ENCODE measurements around the gene CLCA1.
"Not testable (repeated sequence)": the region's sequence is repeated elsewhere in the genome, so short reads cannot be mapped to it uniquely, and the experiment has no call there.

Gene CLCA1

DNA sequence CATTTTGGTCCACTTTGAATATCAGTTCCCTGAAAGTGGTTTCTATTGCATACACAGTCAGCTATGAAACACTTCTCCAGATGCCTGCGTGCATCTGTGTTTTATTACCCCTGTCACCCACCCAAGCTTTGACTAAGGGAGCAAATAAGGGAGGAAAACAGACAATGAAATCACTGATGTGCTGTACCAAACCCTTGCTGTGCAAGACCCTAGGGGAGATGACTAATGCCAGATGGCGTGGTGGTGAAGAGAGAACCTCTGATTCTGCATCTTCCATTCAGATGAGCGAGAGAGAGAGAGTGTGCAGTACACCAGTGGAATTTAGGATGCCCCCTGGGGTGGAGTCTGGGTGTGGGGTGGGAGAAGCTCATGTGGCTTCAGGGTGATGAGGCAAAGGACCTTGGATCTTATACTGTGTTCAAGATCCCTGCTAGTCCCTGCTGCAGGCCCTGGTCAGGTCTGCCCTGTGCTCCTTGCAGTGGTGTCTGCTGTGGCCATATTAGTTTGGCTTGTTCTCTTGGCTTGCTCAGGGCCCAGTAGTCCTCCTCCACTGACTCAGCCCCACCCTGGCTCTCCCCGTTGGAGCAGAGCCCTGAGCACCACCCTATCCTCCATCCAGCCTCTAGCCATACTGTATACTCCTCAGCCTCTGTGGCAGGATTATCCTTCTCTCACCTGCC lies 18.5 kb downstream of the CLCA1 start:
- no peaks in the 10 kb centered on the region for H3K9me3 ChIP-seq (replicated peaks; ENCODE audit: low read length)
- no peaks in the 10 kb centered on the region for H3K36me3 ChIP-seq (ENCODE audit: insufficient read depth, low read length)
- peak overlapping the region; percentile 1 for H3K4me2 ChIP-seq (ENCODE audit: low read length)
- no peak overlapping the region for H3K9ac ChIP-seq (ENCODE audit: low read depth, low read length)
- H3K4me1 ChIP-seq (ENCODE audit: control insufficient read depth, insufficient read depth, low read length), result peaks cover 11% of the 10 kb centered on the region
- H3K4me3 ChIP-seq (ENCODE audit: low read length), result no peak overlapping the region
- H3K27me3 ChIP-seq (ENCODE audit: control insufficient read depth, insufficient read depth, low read length), result no peaks in the 10 kb centered on the region

DNA sequence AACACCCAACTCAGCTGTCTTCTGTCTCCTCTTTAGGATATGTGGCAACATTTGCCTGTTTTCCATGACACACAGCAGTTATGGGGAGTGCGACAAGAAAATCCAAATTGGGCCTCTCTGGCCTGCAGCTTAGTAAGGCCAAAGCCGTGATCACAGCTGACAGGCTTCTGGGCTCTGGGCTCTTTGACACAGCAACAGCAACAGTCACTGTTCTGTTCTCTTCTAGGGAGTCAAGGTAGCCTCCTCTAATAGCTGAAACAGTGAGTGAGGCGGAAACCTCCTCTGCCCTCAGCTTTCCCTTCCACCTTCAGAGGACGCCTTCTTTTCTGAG lies 19.0 kb downstream of the CLCA1 start:
- no peaks in the 10 kb centered on the region for H3K27me3 ChIP-seq (ENCODE audit: control insufficient read depth, insufficient read depth, low read length)

GRCh38 chr1:86489242-86489878 lies 20.6 kb downstream of the CLCA1 start:
- H3K4me1 ChIP-seq (ENCODE audit: control insufficient read depth, insufficient read depth, low read length), result peaks cover 11% of the 10 kb centered on the region
- no peaks in the 10 kb centered on the region for H3K9me3 ChIP-seq (replicated peaks; ENCODE audit: low read length)
- H3K27me3 ChIP-seq (ENCODE audit: control insufficient read depth, insufficient read depth, low read length), result peaks cover 6% of the 10 kb centered on the region
- H3K9ac ChIP-seq (ENCODE audit: low read depth, low read length), result no peak overlapping the region
- H3K36me3 ChIP-seq (ENCODE audit: insufficient read depth, low read length), result no peaks in the 10 kb centered on the region
- H3K4me2 ChIP-seq (ENCODE audit: low read length), result no peak overlapping the region
- H3K4me3 ChIP-seq (ENCODE audit: low read length), result no peak overlapping the region

More for the DNA sequence above, 19.0 kb downstream of the CLCA1 start:
- H3K9me3 ChIP-seq (replicated peaks; ENCODE audit: low read length), result no peaks in the 10 kb centered on the region
- no peak overlapping the region for H3K9ac ChIP-seq (ENCODE audit: low read depth, low read length)
- no peak overlapping the region for H3K4me3 ChIP-seq (ENCODE audit: low read length)
- no peaks in the 10 kb centered on the region for H3K36me3 ChIP-seq (ENCODE audit: insufficient read depth, low read length)
- H3K4me2 ChIP-seq (ENCODE audit: low read length), result no peak overlapping the region
- peaks cover 11% of the 10 kb centered on the region for H3K4me1 ChIP-seq (ENCODE audit: control insufficient read depth, insufficient read depth, low read length)

GRCh38 chr1:86491171-86491950 lies 22.6 kb downstream of the CLCA1 start:
- Histone ChIP-seq H3K9me3 (replicated peaks; ENCODE audit: low read length) (no peaks in the 10 kb centered on the region), H3K27me3 (ENCODE audit: control insufficient read depth, insufficient read depth, low read length) (peaks cover 6% of the 10 kb centered on the region), H3K9ac (ENCODE audit: low read depth, low read length) (no peak overlapping the region), H3K4me3 (ENCODE audit: low read length) (no peak overlapping the region), H3K4me2 (ENCODE audit: low read length) (no peak overlapping the region), H3K36me3 (ENCODE audit: insufficient read depth, low read length) (no peaks in the 10 kb centered on the region), H3K4me1 (ENCODE audit: control insufficient read depth, insufficient read depth, low read length) (peaks cover 11% of the 10 kb centered on the region)

DNA sequence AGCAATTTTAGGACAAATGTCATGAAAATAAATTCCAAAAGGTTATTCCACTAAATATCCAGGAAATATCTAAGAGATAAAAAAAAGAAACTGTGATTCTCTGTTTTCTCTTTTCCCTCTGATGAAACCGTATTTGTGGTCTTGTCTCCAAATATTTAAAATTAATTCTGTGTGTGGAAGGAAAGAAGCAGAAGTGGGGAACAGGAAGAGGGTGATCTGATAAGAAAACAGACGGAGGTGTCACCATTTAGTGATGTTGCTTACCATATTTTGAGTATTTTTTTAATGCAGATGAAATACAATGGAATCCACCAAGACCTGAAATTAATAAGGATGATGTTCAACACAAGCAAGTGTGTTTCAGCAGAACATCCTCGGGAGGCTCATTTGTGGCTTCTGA lies 29.6 kb downstream of the CLCA1 start:
- Histone ChIP-seq H3K4me3 (ENCODE audit: low read length) (no peak overlapping the region), H3K4me2 (ENCODE audit: low read length) (no peak overlapping the region), H3K4me1 (ENCODE audit: control insufficient read depth, insufficient read depth, low read length) (peaks cover 4% of the 10 kb centered on the region), H3K9me3 (replicated peaks; ENCODE audit: low read length) (no peaks in the 10 kb centered on the region), H3K27me3 (ENCODE audit: control insufficient read depth, insufficient read depth, low read length) (peaks cover 6% of the 10 kb centered on the region), H3K36me3 (ENCODE audit: insufficient read depth, low read length) (no peaks in the 10 kb centered on the region), H3K9ac (ENCODE audit: low read depth, low read length) (no peak overlapping the region)

DNA sequence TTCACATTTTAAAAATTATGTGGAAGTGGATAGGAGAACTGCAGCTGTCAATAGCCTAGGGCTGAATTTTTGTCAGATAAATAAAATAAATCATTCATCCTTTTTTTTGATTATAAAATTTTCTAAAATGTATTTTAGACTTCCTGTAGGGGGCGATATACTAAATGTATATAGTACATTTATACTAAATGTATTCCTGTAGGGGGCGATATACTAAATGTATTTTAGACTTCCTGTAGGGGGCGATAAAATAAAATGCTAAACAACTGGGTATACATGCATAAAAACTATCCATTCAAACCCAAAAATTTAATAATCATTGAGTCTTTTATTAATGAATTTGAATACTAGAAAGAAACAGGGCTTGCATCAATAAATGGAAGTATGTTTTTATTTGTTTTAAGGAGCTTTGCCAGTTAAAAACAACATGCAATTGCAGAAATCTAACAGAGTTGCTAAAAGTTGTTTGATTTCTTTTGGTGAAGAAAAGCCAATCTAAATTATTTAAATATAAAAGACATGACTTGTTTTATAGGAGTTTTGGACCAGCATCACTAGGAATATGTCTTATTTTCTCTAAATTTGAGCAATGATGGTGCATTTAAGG lies 31.4 kb downstream of the CLCA1 start:
- Histone ChIP-seq H3K9me3 (replicated peaks; ENCODE audit: low read length) (no peaks in the 10 kb centered on the region), H3K36me3 (ENCODE audit: insufficient read depth, low read length) (no peaks in the 10 kb centered on the region), H3K4me1 (ENCODE audit: control insufficient read depth, insufficient read depth, low read length) (peaks cover 4% of the 10 kb centered on the region), H3K4me3 (ENCODE audit: low read length) (no peak overlapping the region), H3K4me2 (ENCODE audit: low read length) (no peak overlapping the region), H3K27me3 (ENCODE audit: control insufficient read depth, insufficient read depth, low read length) (peaks cover 4% of the 10 kb centered on the region), H3K9ac (ENCODE audit: low read depth, low read length) (no peak overlapping the region)

DNA sequence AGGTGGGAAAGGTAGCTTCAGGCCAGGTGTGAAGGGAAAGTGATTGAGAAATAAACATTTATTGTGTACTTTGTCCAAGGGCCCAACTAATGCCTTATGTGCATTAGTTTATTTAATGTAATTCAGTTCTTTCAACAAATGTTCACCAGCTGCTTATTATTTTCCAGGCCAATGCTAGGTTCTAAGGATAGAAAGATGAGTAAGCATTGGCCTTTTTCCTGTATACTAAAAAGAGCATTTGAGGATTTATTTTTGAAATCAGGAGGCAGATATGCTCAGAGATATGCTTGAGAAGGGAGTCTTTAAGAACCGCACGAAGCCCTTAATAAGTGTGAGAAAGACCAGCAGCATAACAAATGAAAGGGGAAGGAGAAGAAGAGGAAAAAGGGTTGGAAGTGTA lies 32.0 kb downstream of the CLCA1 start:
- H3K36me3 ChIP-seq (ENCODE audit: insufficient read depth, low read length), result no peaks in the 10 kb centered on the region
- H3K9ac ChIP-seq (ENCODE audit: low read depth, low read length), result no peak overlapping the region

GRCh38 chr1:86502125-86502646 lies 33.5 kb downstream of the CLCA1 start:
- not testable (repeated sequence) for H3K27me3 ChIP-seq (ENCODE audit: control insufficient read depth, insufficient read depth, low read length); H3K4me3 ChIP-seq (ENCODE audit: low read length); H3K9me3 ChIP-seq (replicated peaks; ENCODE audit: low read length); H3K9ac ChIP-seq (ENCODE audit: low read depth, low read length); H3K4me1 ChIP-seq (ENCODE audit: control insufficient read depth, insufficient read depth, low read length); H3K36me3 ChIP-seq (ENCODE audit: insufficient read depth, low read length)
- H3K4me2 ChIP-seq (ENCODE audit: low read length), result peak overlapping the region; percentile 58

More for the DNA sequence above, 32.0 kb downstream of the CLCA1 start:
- Histone ChIP-seq H3K4me3 (ENCODE audit: low read length) (no peak overlapping the region), H3K4me2 (ENCODE audit: low read length) (no peak overlapping the region), H3K4me1 (ENCODE audit: control insufficient read depth, insufficient read depth, low read length) (peaks cover 4% of the 10 kb centered on the region), H3K27me3 (ENCODE audit: control insufficient read depth, insufficient read depth, low read length) (peaks cover 7% of the 10 kb centered on the region), H3K9me3 (replicated peaks; ENCODE audit: low read length) (no peaks in the 10 kb centered on the region)

DNA sequence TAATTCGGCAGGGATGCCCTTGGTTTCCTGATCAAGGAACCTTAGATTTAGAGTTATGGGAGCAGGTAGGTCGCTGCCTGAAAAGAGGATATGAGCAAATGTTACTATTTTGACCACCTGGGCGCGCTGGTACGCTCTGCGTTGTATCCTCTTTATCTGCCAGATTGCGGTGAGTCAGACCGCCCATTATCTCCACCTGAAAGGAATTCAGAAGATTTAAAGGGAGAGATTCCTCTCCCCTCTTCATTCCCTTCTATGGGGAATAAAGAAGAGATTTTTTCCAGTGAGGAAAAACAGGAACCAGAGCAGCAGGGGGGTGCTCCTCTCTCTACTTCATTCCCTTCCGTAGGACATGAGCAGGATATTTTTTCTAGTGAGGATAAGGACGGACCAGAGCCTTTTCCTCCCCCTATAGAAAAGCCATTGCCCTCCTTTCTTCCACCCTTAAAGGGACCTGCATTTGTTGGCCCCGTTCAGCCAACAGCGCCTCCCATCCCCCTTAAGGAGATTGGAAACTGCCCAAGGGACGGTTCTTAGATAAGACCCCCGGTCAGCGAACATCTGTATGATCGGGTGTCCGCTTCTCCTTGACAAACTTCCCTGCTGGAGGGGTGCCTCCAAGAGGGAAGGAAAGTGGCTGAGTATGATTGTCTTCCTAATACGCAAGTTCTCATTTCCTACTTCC lies 34.1 kb downstream of the CLCA1 start:
- Histone ChIP-seq H3K4me1 (ENCODE audit: control insufficient read depth, insufficient read depth, low read length) (peaks cover 4% of the 10 kb centered on the region), H3K36me3 (ENCODE audit: insufficient read depth, low read length) (no peaks in the 10 kb centered on the region), H3K9ac (ENCODE audit: low read depth, low read length) (no peak overlapping the region), H3K27me3 (ENCODE audit: control insufficient read depth, insufficient read depth, low read length) (peaks cover 7% of the 10 kb centered on the region), H3K9me3 (replicated peaks; ENCODE audit: low read length) (no peaks in the 10 kb centered on the region), H3K4me2 (ENCODE audit: low read length) (peak overlapping the region; percentile 58), H3K4me3 (ENCODE audit: low read length) (no peak overlapping the region)

DNA sequence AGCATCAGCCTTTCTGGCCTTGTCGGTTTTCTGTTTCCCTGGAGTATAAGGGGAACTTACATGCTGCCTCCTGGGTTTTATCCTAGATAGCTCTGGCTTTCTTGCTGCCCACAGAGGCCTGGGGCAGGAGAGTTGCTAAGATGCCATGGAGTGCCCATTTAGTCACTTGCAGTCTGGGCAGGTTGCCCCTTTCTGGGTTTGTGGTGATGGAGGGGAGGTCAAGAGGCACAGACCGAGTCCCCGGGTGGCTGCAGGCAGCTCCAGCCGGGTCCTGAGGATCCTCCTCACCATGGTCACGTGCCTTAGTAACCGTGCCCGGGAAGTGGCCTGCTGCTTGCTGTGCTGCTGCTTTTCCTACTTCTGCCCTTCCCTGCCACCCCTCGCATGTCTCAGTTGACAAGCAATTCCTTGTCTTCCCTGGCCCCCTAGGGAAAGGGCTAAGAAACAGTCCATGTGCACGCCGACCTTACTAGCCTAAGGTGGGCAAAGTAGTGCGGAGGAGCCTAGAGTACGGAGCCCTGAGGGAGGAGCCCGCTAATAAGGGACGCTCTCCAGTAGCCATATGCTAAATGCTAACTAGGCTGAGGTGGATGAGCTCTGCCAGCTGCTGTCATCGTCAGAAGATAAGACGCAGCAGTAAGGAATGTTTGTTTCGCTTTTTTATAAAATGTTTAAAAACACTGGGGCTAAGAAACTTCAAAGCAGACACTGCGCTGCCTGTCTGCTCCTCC lies 34.8 kb downstream of the CLCA1 start:
- peaks cover 7% of the 10 kb centered on the region for H3K27me3 ChIP-seq (ENCODE audit: control insufficient read depth, insufficient read depth, low read length)
- peaks cover 4% of the 10 kb centered on the region for H3K4me1 ChIP-seq (ENCODE audit: control insufficient read depth, insufficient read depth, low read length)
- H3K9ac ChIP-seq (ENCODE audit: low read depth, low read length), result no peak overlapping the region
- H3K36me3 ChIP-seq (ENCODE audit: insufficient read depth, low read length), result no peaks in the 10 kb centered on the region
- no peak overlapping the region for H3K4me3 ChIP-seq (ENCODE audit: low read length)
- peak overlapping the region; percentile 11 for H3K4me2 ChIP-seq (ENCODE audit: low read length)
- H3K9me3 ChIP-seq (replicated peaks; ENCODE audit: low read length), result no peaks in the 10 kb centered on the region
